Calu3 (cell line): ENCODE results near the gene LMO1. TPM values are rescaled to one million over a fixed set of nuclear protein-coding genes. Genes with fewer than 3 reads are reported as not detected.

Source experiments
- BruUV-seq: library from RNA; stranded (reverse); fragments of 400-500 nt; replicated peaks from 2 replicates; lab custom pipeline; 2021; lab: Mats Ljungman, UMichigan
- CTCF ChIA-PET: fragments of 300-600 bp; sonication (Branson Sonifier 250); formaldehyde crosslinking; loops from one replicate; lab custom pipeline; 2022; ENCODE audit warnings: antibody characterized with exemption; lab: Charles Lee
- DNase-seq: peaks from one replicate; pipeline ENCODE4 v3.0.0; 2022
- H3K27ac Mint-ChIP-seq: one replicate; pipeline ENCODE4 v1.8.0; 2022; ENCODE audit warnings: mixed read lengths; ENCODE audit not compliant: unreplicated experiment
- H3K27me3 Mint-ChIP-seq: one replicate; pipeline ENCODE4 v1.8.0; 2022; ENCODE audit warnings: mixed read lengths; ENCODE audit not compliant: unreplicated experiment
- H3K36me3 Mint-ChIP-seq: one replicate; pipeline ENCODE4 v1.8.0; 2022; ENCODE audit warnings: mild to moderate bottlenecking, moderate library complexity, mixed read lengths; ENCODE audit not compliant: insufficient read depth, unreplicated experiment
- H3K4me1 Mint-ChIP-seq: one replicate; pipeline ENCODE4 v1.8.0; 2022; ENCODE audit warnings: mild to moderate bottlenecking, low read depth, mixed read lengths; ENCODE audit not compliant: unreplicated experiment
- H3K4me3 Mint-ChIP-seq: one replicate; pipeline ENCODE4 v1.8.0; 2022; ENCODE audit warnings: mild to moderate bottlenecking, low read depth, moderate library complexity, mixed read lengths; ENCODE audit not compliant: unreplicated experiment
- H3K9me3 Mint-ChIP-seq: one replicate; pipeline ENCODE4 v1.8.0; 2022; ENCODE audit warnings: low read depth, mixed read lengths; ENCODE audit not compliant: unreplicated experiment
- CTCF ChIP-seq: fragments of 200-600 bp; IDR thresholded peaks from one replicate; pipeline ENCODE4 v1.8.0; 2022; ENCODE audit warnings: antibody characterized with exemption; ENCODE audit not compliant: unreplicated experiment
- intact Hi-C: fragments of 100-400 bp; cut with micrococcal nuclease; formaldehyde crosslinking; loops from one replicate; pipeline ENCODE4 v1.10.0; 2022; ENCODE audit not compliant: unreplicated experiment
- total RNA-seq: library from RNA; stranded (reverse); gene quantifications from 2 replicates; pipeline ENCODE4 v1.2.3, GENCODE V29; 2022

LMO1 gene
- total RNA-seq, 1 experiment from 2014 or later = not detected

- Mint-ChIP-seq H3K27me3 (peaks cover 48% of the 10 kb centered on the region), H3K9me3 (no peaks in the 10 kb centered on the region), H3K4me1 (no peaks in the 10 kb centered on the region), H3K36me3 (no peaks in the 10 kb centered on the region), H3K27ac (no peak overlapping the region), H3K4me3 (no peak overlapping the region)
- intact Hi-C loops = no loop called here
- no TSS peak for BruUV-seq
- DNase-seq = no peak
- TF ChIP-seq CTCF = no peak
- CTCF ChIA-PET = no interaction called here
Measured at GRCh38 chr11:8271106-8271886, 7.6 kb upstream of the LMO1 start.

- Mint-ChIP-seq H3K4me3 (no peak overlapping the region), H3K36me3 (no peaks in the 10 kb centered on the region), H3K4me1 (no peaks in the 10 kb centered on the region), H3K9me3 (no peaks in the 10 kb centered on the region), H3K27me3 (peaks cover 64% of the 10 kb centered on the region), H3K27ac (no peak overlapping the region)
- no TSS peak for BruUV-seq
- DNase-seq = no peak
- CTCF ChIA-PET = interaction anchor here (0.5 kb wide), 1 partner anchor 95 kb away, joined by 3 read pairs; no protein-coding TSS in a partner anchor
- no peak for TF ChIP-seq CTCF
- intact Hi-C loops = no loop called here
Measured at GRCh38 chr11:8269636-8270035, 6.0 kb upstream of the LMO1 start.

- no peaks in the 10 kb centered on the region for H3K9me3 Mint-ChIP-seq
- H3K27ac Mint-ChIP-seq = no peak overlapping the region
- H3K4me1 Mint-ChIP-seq = peaks cover 7% of the 10 kb centered on the region
- intact Hi-C loops = no loop called here
- H3K27me3 Mint-ChIP-seq = peaks cover 73% of the 10 kb centered on the region
- peak overlapping the region; percentile 46 for H3K4me3 Mint-ChIP-seq
- CTCF ChIA-PET = interaction anchor here (0.8 to 1.1 kb wide), 2 partner anchors 64 to 235 kb away, joined by 3 to 4 read pairs; no protein-coding TSS in a partner anchor
- no peak for TF ChIP-seq CTCF
- BruUV-seq = no TSS peak
- no peak for DNase-seq
- H3K36me3 Mint-ChIP-seq = no peaks in the 10 kb centered on the region
Measured at GRCh38 chr11:8268530-8269400, 5.1 kb upstream of the LMO1 start.

GRCh38 chr11:8267831-8268529, 4.3 kb upstream of the LMO1 start:
- peaks cover 81% of the 10 kb centered on the region for H3K27me3 Mint-ChIP-seq
- CTCF ChIA-PET = interaction anchor here (0.8 to 1.1 kb wide), 2 partner anchors 65 to 236 kb away, joined by 3 to 4 read pairs; no protein-coding TSS in a partner anchor
- H3K4me3 Mint-ChIP-seq = peak overlapping the region; percentile 46
- no TSS peak for BruUV-seq
- no peaks in the 10 kb centered on the region for H3K9me3 Mint-ChIP-seq
- no peaks in the 10 kb centered on the region for H3K36me3 Mint-ChIP-seq
- intact Hi-C loops = no loop called here
- no peak for TF ChIP-seq CTCF
- DNase-seq = peak; percentile 26
- H3K27ac Mint-ChIP-seq = no peak overlapping the region
- peaks cover 11% of the 10 kb centered on the region for H3K4me1 Mint-ChIP-seq
